Suppressor macrophage treated with lipopolysaccharide for 1 hour (primary cell): ENCODE measurements around the gene ETHE1.
"Not testable (repeated sequence)": the region's sequence is repeated elsewhere in the genome, so short reads cannot be mapped to it uniquely, and the experiment has no call there.

ENCODE experiments used
- DNase-seq, 3 donors: peaks; one replicate each; pipeline ENCODE4 v3.0.0-alpha.2; 2020 to 2022

The ETHE1 gene

GRCh38 chr19:43551399-43552197, 24.6 kb upstream of the ETHE1 start:
- no peak for DNase-seq

GRCh38 chr19:43548706-43549105, 21.7 kb upstream of the ETHE1 start:
- DNase-seq = no peak

- DNase-seq = not testable (repeated sequence)
Observed at GRCh38 chr19:43547926-43548325, 20.9 kb upstream of the ETHE1 start.

- DNase-seq = no peak
Observed at GRCh38 chr19:43546581-43546980, 19.6 kb upstream of the ETHE1 start.

GRCh38 chr19:43545981-43546380, 19.0 kb upstream of the ETHE1 start:
- no peak for DNase-seq

- no peak for DNase-seq
Observed at GRCh38 chr19:43545276-43545675, 18.3 kb upstream of the ETHE1 start.

GRCh38 chr19:43544077-43544476, 17.1 kb upstream of the ETHE1 start:
- DNase-seq = no peak

GRCh38 chr19:43541920-43542650, 15.1 kb upstream of the ETHE1 start:
- no peak for DNase-seq

GRCh38 chr19:43540381-43540780, 13.4 kb upstream of the ETHE1 start:
- no peak for DNase-seq

- no peak for DNase-seq
Observed at GRCh38 chr19:43538922-43539321, 11.9 kb upstream of the ETHE1 start.

- DNase-seq = peak; percentile 44 to 62 (median 49)
Observed at GRCh38 chr19:43534816-43535761, 8.1 kb upstream of the ETHE1 start.

GRCh38 chr19:43534305-43534815, 7.4 kb upstream of the ETHE1 start:
- DNase-seq = peak; percentile 74 to 85 (median 78)

GRCh38 chr19:43533546-43534304, 6.7 kb upstream of the ETHE1 start:
- peak; percentile 96 to 98 (median 98) for DNase-seq

- peak; percentile 88 to 93 (median 90) for DNase-seq
Observed at GRCh38 chr19:43532962-43533545, 6.1 kb upstream of the ETHE1 start, which contains the start of gene ZNF575. Gene ZNF575 (plus strand): TSS chr19:43533188. CDS start chr19:43534423, 1,235 bp downstream.

- DNase-seq = no peak
Observed at GRCh38 chr19:43532571-43532961, 5.6 kb upstream of the ETHE1 start.

GRCh38 chr19:43527860-43528622, 1.0 kb upstream of the ETHE1 start:
- peak; percentile 24 to 50 (median 44) for DNase-seq

GRCh38 chr19:43525836-43526771, 897 bp downstream of the ETHE1 start:
- peak; percentile 41 to 53 (median 41) for DNase-seq

GRCh38 chr19:43524922-43525835, 1.8 kb downstream of the ETHE1 start:
- DNase-seq = peak; percentile 76 to 82 (median 81)
